Raji (cell line): ENCODE data around the gene TCP11X2.
"Not testable (repeated sequence)": the region's sequence is repeated elsewhere in the genome, so short reads cannot be mapped to it uniquely, and the experiment has no call there.

Source experiments
- POLR2A ChIP-seq: IDR thresholded peaks from 2 replicates; pipeline ENCODE4 v1.6.1; 2011; ENCODE audit warnings: low read depth, low read length, control low read depth; ENCODE audit not compliant: insufficient read depth

TCP11X2 gene

DNA sequence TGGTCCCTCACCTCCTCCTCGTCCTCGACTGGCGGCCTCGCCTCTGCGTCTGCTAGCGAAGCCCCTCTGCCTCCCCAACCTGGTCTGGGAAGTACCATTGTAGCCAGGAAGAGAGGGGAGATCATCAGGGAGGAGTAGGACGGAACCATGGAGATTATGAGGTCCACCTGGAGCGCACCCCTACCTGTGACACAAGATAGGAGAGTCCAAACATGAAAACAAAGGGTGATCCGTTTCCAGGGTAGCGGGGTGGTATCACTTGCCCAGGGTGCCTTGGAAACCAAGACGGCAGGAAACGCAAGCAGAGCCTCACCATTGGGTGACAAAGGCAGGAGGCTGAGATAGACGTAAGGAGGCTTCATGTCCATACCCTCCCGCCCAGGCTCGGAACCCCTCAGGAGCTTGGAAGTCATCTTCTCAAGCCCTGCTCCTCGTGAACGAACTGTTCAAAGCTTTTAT, at the start of gene TCP11X2:
Gene TCP11X2 (minus strand): TSS at position 51 of the 459 bp plus-strand sequence.
- TF ChIP-seq POLR2A: not testable (repeated sequence)

DNA sequence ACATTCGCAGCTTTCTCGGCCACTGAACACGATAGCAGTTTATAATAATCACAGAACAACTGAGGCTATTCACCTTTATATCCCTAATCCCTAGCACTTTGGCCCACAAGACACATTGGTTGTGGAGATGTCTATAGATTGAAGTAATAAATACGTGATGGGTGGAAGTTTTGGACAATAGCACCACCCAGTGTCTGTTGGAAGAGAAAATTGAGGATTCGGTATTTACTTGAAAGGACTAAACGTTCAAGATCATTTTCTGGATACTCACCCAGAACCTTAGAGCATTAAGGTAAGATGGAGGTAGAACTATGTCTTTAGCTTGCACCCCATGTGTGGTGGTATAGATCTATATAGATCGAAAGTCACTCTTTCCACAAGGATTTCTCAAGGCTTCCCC, 45.7 kb upstream of the TCP11X2 start:
- no peak for TF ChIP-seq POLR2A

DNA sequence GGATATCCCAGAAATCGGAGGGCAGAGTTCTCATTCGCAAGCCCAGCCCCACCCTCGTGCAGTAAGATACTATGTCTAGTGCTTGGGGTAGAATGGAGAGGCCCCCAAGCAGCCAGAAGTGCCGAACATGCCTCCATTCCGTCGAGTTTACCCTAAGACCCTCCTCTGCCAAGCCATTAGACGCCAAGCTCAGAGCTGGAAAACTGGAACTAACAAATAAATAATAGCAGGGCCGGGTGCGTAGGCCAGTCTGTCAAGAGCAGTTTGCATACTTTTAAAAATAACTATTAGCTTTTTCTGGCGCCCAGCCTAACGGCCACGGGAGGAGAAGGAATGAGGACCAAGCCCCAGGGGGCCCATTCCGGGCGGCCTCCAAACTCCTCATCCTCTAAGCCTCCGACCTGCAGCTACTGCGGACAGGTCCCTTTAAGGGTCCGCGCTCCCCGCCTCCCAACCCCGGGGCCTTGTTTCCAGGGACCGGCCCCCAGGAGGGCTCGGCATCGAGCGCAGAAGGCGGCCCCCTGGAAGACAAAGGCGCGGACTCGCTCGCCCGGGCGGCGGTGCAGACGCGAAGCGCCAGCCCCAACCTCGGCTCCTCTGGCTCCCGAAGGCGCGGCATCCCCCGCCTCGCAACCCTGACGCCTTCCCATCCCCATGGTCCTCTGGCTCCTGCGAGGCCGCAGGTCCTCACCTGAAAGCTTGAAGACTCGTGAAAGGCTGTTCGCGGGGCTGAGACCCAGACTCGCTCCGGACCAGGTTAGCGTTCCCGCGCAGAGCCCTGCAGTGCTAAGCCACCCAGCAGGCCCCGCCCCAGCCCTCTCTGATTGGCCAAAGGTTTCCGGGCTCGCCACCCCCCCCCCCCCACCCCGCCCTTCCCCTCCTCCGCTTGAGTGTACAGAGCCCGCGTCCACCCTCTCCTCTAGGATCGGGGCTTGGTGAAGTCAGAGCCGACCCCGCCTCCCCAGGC, 44.6 kb upstream of the TCP11X2 start, which contains the start of gene TMSB15A:
Gene TMSB15A (minus strand): TSS at position 765 of the 967 bp plus-strand sequence.
- TF ChIP-seq POLR2A: no peak

DNA sequence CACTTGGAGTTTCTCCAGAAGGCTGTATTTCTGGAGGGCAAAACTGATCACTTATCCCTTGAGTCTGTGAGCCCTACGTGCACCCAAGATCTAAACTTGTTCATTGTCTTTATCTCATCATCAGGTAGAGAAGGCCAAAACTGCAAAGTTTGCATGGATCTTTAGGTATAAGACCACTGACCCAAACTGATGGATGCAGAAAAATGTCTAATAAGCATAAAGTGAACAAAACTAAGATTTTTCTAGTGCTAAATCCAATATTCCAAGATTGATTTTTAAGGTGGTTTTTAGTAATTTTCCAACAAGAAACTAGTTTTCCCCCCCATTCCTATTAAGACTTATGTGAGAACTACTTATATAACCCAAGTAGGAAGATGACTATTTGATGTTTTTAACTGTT, 42.9 kb upstream of the TCP11X2 start:
- TF ChIP-seq POLR2A: no peak

DNA sequence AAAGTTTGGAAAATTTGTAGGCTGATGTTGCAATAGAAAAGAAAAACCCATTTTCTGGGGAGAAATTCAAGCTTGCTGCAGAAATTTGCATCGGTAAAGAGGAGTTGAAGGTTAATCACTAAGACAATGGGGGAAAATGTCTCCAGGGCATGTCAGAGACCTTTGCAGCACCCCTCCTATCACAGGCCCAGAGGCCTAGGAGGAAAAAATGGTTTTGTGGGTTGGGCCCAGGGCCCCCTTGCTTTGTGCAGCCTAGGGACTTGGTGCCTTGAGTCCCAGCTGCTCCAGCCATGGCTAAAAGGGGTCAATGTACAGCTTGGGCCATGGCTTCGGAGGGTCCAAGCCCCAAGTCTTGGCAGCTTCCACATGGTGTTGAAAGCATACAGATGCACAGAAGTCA, 27.1 kb upstream of the TCP11X2 start:
- no peak for TF ChIP-seq POLR2A

DNA sequence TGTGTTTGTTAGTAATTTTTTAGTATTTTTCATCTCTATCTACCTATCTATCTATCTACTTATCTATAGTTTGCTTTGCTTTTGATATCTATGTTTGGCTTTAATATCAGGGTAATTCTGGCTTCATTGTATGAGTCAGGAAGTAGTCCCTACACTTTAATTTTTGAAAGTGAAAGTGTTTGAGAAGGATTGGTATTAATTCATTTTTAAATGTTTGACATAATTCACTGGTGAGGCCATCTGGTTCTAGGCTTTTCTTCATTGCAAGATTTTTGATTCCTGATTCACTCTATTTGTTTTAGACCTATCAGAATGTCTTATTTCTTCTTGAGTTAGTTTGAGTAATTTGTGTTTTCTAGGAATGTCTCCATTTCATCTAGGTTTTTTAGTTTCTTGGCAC, 20.2 kb upstream of the TCP11X2 start:
- no peak for TF ChIP-seq POLR2A

DNA sequence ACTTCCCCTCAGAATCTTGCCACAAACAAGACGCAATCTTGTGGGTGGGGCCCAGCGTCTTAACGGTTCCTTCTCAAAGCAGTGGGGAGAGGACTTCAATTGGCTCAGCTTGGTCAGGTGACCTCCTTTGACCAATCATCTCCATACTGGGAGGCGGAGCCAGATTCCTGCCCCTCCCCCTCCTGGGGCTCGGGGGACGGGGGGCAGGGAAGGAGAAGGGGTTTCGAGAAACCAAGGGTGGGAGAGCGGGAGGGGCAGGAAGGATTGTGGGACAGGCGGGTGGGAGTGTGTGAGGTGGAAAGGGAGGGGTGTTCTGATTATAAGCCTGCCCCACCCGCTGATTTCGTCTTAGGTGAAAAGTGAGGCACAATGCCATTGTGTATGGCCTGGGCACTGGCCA, 31.7 kb downstream of the TCP11X2 start, which contains the start of gene NXF2B:
Gene NXF2B (minus strand): TSS at position 101 of the 400 bp plus-strand sequence. CDS start 59,972 bp downstream, outside the sequence.
- TF ChIP-seq POLR2A: not testable (repeated sequence)
